Immature natural killer cell (primary cell): ENCODE results near the gene PDE10A. TPM values are rescaled to one million over a fixed set of nuclear protein-coding genes. Genes with fewer than 3 reads are reported as not detected.

Source experiments
- DNase-seq, 3 donors: peaks; one replicate each; pipeline ENCODE4 v3.0.0; 2022; ENCODE audit warnings: mixed read lengths in 1 of 3
- H3K27ac Mint-ChIP-seq, 6 donors: one replicate each; pipeline ENCODE4 v1.8.0; 2020; ENCODE audit warnings: mixed read lengths in 6 of 6, mild to moderate bottlenecking in 5 of 6, inconsistent platforms in 4 of 6, moderate library complexity in 3 of 6
- H3K27me3 Mint-ChIP-seq, 3 donors: one replicate each; pipeline ENCODE4 v1.8.0; 2020 to 2021; ENCODE audit warnings: low read depth in 3 of 3, mild to moderate bottlenecking in 3 of 3, mixed read lengths in 3 of 3, moderate library complexity in 3 of 3, inconsistent platforms in 1 of 3
- H3K36me3 Mint-ChIP-seq, 3 donors: one replicate each; pipeline ENCODE4 v1.8.0; 2020; ENCODE audit warnings: mixed read lengths in 3 of 3, inconsistent platforms in 2 of 3, mild to moderate bottlenecking in 2 of 3
- H3K4me1 Mint-ChIP-seq, 2 donors: one replicate each; pipeline ENCODE4 v1.8.0; 2020; ENCODE audit warnings: inconsistent platforms in 2 of 2, mild to moderate bottlenecking in 2 of 2, mixed read lengths in 2 of 2, moderate library complexity in 1 of 2
- H3K4me3 Mint-ChIP-seq, 5 donors: one replicate each; pipeline ENCODE4 v1.8.0; 2020; ENCODE audit warnings: mild to moderate bottlenecking in 5 of 5, mixed read lengths in 5 of 5, inconsistent platforms in 3 of 5, moderate library complexity in 3 of 5
- H3K9me3 Mint-ChIP-seq, 6 donors: one replicate each; pipeline ENCODE4 v1.8.0; 2020; ENCODE audit warnings: mild to moderate bottlenecking in 6 of 6, mixed read lengths in 6 of 6, inconsistent platforms in 4 of 6, moderate library complexity in 3 of 6
- polyA plus RNA-seq, 3 donors: library from polyadenylated mRNA; unstranded; fragments of 300-500 nt; fragmentation: Illumina TruSeq; gene quantifications; one replicate each; pipeline ENCODE4 v1.2.3, GENCODE V29; 2021

PDE10A gene
- polyA plus RNA-seq, 3 donors from 2014 or later, result not detected

GRCh38 chr6:165657325-165657680, 5.7 kb downstream of the PDE10A start:
- Mint-ChIP-seq H3K4me3 (no peak overlapping the region), H3K27me3 (peaks cover 3 to 7% (median 5%) of the 10 kb centered on the region in 3 donors), H3K9me3 (peaks cover 0 to 1% (median 0%) of the 10 kb centered on the region in 6 donors), H3K36me3 (no peaks in the 10 kb centered on the region), H3K27ac (no peak overlapping the region), H3K4me1 (peaks cover 0 to 2% of the 10 kb centered on the region in 2 donors)
- no peak for DNase-seq

- H3K4me3 Mint-ChIP-seq, result no peak overlapping the region
- H3K27ac Mint-ChIP-seq, result no peak overlapping the region
- H3K9me3 Mint-ChIP-seq, result peaks cover 0 to 1% (median 0%) of the 10 kb centered on the region in 6 donors
- H3K4me1 Mint-ChIP-seq, result peaks cover 0 to 2% of the 10 kb centered on the region in 2 donors
- H3K27me3 Mint-ChIP-seq, result peaks cover 3 to 7% (median 5%) of the 10 kb centered on the region in 3 donors
- no peak for DNase-seq
- no peaks in the 10 kb centered on the region for H3K36me3 Mint-ChIP-seq
These were observed 6.3 kb downstream of the PDE10A start for GRCh38 chr6:165656581-165657324.

- no peak for DNase-seq
- no peak overlapping the region for H3K27ac Mint-ChIP-seq
- H3K27me3 Mint-ChIP-seq, result peaks cover 3 to 8% (median 5%) of the 10 kb centered on the region in 3 donors
- peaks cover 0 to 2% of the 10 kb centered on the region in 2 donors for H3K4me1 Mint-ChIP-seq
- no peaks in the 10 kb centered on the region for H3K36me3 Mint-ChIP-seq
- H3K9me3 Mint-ChIP-seq, result peaks cover 0 to 1% (median 0%) of the 10 kb centered on the region in 6 donors
- no peak overlapping the region for H3K4me3 Mint-ChIP-seq
These were observed 7.8 kb downstream of the PDE10A start for GRCh38 chr6:165655191-165655590.

DNA sequence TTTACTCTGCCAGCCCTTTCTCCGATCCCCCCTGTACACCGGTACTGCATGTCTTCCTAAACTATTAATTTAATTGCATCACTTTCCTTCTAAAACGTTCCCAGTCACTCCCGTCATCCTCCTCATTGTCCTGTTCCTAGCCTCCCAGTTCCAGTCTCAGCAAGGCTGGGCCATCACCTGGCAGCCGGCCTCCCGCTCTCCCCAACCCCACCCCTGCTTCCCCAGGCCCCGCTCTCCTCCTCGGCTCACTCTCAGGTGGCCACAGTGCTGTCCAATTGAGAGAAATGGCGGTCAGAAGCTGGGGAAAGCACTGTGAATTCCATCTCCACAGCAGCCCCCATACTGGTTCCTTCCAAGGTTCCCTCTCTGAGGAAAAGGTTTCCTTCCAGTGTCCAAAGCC, 8.9 kb downstream of the PDE10A start:
- Mint-ChIP-seq H3K9me3 (peaks cover 0 to 1% (median 0%) of the 10 kb centered on the region in 6 donors), H3K27ac (no peak overlapping the region), H3K36me3 (no peaks in the 10 kb centered on the region), H3K27me3 (peaks cover 0 to 8% (median 0%) of the 10 kb centered on the region in 3 donors), H3K4me1 (no peaks in the 10 kb centered on the region), H3K4me3 (no peak overlapping the region)
- DNase-seq, result no peak

DNA sequence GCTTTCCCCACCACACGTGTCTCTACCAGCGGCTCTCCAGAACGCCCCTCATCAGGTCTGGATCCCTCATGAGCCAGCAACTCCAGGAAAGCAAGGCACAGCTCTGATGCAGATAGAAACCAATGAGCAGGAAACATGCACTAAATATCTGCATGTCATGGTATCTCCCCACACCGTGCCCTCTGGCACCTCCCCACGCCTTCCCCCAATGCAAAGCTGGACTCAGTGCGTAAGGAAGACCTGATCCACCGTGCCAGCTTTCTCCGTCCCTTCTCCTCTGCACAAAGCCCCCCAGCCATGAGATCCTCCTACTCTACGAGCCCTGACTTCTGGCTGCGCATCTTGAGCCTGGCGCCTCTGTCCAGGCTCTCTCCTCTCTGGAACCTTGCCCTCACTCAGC, 9.4 kb downstream of the PDE10A start:
- peaks cover 0 to 8% (median under 1%) of the 10 kb centered on the region in 3 donors for H3K27me3 Mint-ChIP-seq
- H3K4me3 Mint-ChIP-seq, result no peak overlapping the region
- peaks cover 0 to 2% (median 0%) of the 10 kb centered on the region in 6 donors for H3K9me3 Mint-ChIP-seq
- H3K27ac Mint-ChIP-seq, result no peak overlapping the region
- DNase-seq, result no peak
- no peaks in the 10 kb centered on the region for H3K4me1 Mint-ChIP-seq
- no peaks in the 10 kb centered on the region for H3K36me3 Mint-ChIP-seq

DNA sequence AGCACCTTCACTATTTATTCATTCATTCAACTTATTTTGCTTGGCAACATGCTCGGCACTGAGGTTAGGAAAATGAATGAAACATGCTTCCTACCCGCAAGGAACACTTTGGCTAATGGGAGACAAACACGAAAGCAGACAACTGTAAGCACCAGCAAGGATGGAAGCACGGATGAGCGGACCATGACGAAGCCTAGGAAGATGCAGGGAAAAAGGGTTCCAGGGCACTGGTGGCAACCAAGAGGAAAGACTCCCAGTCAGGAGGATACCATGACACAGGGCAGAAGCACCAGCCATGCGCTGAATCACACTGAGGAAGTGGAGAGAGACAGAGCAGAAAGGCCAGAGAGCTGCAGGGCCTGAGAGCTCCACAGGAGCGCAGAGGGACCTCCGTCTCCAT, 9.8 kb downstream of the PDE10A start:
- H3K27me3 Mint-ChIP-seq, result peaks cover 0 to 5% (median 2%) of the 10 kb centered on the region in 3 donors
- H3K9me3 Mint-ChIP-seq, result peaks cover 0 to 2% (median 0%) of the 10 kb centered on the region in 6 donors
- no peak overlapping the region for H3K4me3 Mint-ChIP-seq
- H3K36me3 Mint-ChIP-seq, result no peaks in the 10 kb centered on the region
- H3K27ac Mint-ChIP-seq, result no peak overlapping the region
- DNase-seq, result no peak
- no peaks in the 10 kb centered on the region for H3K4me1 Mint-ChIP-seq

- H3K4me3 Mint-ChIP-seq, result no peak overlapping the region
- peaks cover 0 to 2% (median 0%) of the 10 kb centered on the region in 6 donors for H3K9me3 Mint-ChIP-seq
- no peak overlapping the region for H3K27ac Mint-ChIP-seq
These were observed 10.3 kb downstream of the PDE10A start for GRCh38 chr6:165652766-165653165.

DNA sequence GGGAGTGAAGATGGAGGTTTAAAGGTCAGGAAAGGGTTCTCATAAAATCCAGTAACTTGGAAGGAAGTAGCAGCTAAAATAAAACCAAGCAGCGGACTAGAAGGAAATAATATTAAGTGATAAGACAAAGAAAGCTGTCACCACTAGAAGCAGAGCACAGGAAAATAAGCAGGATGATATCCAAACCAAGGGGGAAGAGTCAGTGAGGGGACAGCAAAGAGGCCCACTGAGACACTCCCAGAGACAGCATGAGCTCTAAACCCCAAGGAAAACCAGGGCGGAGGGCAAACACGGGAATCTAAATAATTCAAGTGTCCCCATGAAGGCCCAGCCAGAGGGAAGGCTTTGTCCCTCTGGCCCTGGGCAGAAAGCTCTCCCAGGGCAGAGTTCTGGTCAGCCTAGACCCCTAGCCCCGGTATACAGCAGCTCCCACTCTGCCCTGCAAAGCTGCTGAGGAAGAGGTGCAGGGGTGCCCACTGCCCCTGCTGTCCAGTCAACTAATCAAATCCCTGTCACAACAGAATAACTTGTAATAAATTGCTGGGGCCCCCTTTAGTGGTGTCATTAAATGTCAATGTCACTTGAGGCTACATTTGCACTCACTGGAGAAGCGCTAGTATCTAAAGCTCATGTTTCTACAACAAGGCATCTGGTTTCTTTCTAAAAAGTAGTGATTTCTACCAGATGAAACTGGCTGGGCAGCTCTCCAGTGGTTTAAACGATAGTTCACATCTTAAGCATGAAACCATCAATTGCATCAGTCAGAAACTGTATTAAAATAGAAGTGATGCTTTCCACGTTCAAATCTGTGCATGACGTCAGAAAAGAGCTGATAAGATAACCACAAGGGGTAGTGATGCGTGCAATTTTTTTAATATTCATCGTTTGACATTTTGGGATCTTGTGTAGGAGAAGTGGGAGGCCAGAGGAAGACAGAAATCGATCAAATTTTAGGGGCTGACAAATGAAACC, 13.6 kb downstream of the PDE10A start:
- no peak for DNase-seq
- H3K4me1 Mint-ChIP-seq, result no peaks in the 10 kb centered on the region
- no peaks in the 10 kb centered on the region for H3K36me3 Mint-ChIP-seq
- peaks cover 0 to 5% (median 2%) of the 10 kb centered on the region in 3 donors for H3K27me3 Mint-ChIP-seq
- peaks cover 0 to 4% (median 0%) of the 10 kb centered on the region in 6 donors for H3K9me3 Mint-ChIP-seq
- H3K4me3 Mint-ChIP-seq, result no peak overlapping the region
- H3K27ac Mint-ChIP-seq, result no peak overlapping the region

More at GRCh38 chr6:165652766-165653165, 10.3 kb downstream of the PDE10A start:
- peaks cover 0 to 5% (median 2%) of the 10 kb centered on the region in 3 donors for H3K27me3 Mint-ChIP-seq
- no peaks in the 10 kb centered on the region for H3K36me3 Mint-ChIP-seq
- DNase-seq, result no peak
- no peaks in the 10 kb centered on the region for H3K4me1 Mint-ChIP-seq

GRCh38 chr6:165647041-165647440, 16.0 kb downstream of the PDE10A start:
- Mint-ChIP-seq H3K4me3 (no peak overlapping the region), H3K4me1 (no peaks in the 10 kb centered on the region), H3K9me3 (peaks cover 0 to 4% (median 0%) of the 10 kb centered on the region in 6 donors), H3K27me3 (peaks cover 2 to 7% (median 5%) of the 10 kb centered on the region in 3 donors), H3K27ac (no peak overlapping the region), H3K36me3 (no peaks in the 10 kb centered on the region)
- DNase-seq, result no peak

DNA sequence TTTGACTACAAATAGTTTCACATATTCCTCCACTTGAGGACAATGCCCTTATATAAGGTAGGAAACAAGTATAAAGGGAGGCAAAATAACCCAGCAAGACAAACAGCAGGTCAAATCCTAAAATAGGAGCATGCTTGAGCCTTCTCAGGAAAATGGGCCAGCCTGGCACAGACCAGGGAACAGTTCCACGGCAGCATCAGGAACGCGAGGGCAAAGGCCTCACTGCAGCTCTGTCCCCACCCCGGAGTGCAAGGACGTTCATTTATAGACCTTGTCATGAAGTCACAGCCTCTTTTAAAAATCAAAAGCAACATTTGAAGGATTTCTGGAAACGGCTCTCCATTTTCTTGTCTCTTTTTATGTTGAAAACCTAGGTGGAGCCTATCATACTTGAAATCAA, 17.1 kb downstream of the PDE10A start:
- Mint-ChIP-seq H3K9me3 (peaks cover 0 to 4% (median 0%) of the 10 kb centered on the region in 6 donors), H3K4me3 (no peak overlapping the region), H3K36me3 (no peaks in the 10 kb centered on the region), H3K27me3 (peaks cover 2 to 7% (median 2%) of the 10 kb centered on the region in 3 donors), H3K27ac (no peak overlapping the region), H3K4me1 (no peaks in the 10 kb centered on the region)
- DNase-seq, result no peak

DNA sequence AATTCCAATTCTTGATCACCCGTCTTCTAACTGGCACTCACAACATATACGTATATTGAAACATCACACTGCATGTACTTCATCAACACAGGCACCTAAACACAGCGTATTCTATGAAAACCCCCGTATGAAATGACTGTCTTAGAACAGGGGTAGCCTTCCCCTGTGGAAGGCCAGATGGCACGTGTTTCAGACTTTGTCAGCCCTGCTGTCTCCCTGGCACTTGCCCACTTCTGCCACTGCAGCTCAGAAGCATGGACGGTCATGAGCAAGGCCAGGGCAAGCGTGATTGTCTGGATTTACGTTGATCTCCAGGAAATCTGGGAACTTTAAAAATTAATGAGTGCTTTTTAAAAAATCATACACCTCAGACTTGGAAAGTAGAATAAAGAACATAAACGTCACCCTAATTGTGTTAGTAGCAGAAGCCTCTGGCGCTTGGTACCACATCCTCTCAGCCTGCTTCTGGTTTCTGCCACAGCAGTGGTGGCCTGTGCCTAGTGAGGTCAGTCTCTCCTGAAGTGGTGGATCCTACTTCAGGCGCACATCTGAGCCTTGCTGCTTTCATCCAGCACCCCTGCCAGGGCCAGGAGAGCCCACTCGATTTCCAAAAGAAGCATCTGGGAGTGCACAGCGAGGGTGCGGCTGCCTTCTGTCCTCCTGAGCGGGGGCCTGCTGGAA, 18.3 kb downstream of the PDE10A start:
- H3K4me3 Mint-ChIP-seq, result no peak overlapping the region
- no peak overlapping the region for H3K27ac Mint-ChIP-seq
- DNase-seq, result no peak
- no peaks in the 10 kb centered on the region for H3K4me1 Mint-ChIP-seq
- H3K36me3 Mint-ChIP-seq, result no peaks in the 10 kb centered on the region
- peaks cover 2 to 7% (median 2%) of the 10 kb centered on the region in 3 donors for H3K27me3 Mint-ChIP-seq
- H3K9me3 Mint-ChIP-seq, result peaks cover 0 to 4% (median 0%) of the 10 kb centered on the region in 6 donors

- peaks cover 0 to 9% (median 2%) of the 10 kb centered on the region in 3 donors for H3K27me3 Mint-ChIP-seq
- no peak for DNase-seq
- H3K9me3 Mint-ChIP-seq, result peaks cover 0 to 2% (median 0%) of the 10 kb centered on the region in 6 donors
- H3K4me3 Mint-ChIP-seq, result no peak overlapping the region
- no peaks in the 10 kb centered on the region for H3K36me3 Mint-ChIP-seq
- H3K27ac Mint-ChIP-seq, result no peak overlapping the region
- no peaks in the 10 kb centered on the region for H3K4me1 Mint-ChIP-seq
These were observed 20.0 kb downstream of the PDE10A start for GRCh38 chr6:165643015-165643414.

DNA sequence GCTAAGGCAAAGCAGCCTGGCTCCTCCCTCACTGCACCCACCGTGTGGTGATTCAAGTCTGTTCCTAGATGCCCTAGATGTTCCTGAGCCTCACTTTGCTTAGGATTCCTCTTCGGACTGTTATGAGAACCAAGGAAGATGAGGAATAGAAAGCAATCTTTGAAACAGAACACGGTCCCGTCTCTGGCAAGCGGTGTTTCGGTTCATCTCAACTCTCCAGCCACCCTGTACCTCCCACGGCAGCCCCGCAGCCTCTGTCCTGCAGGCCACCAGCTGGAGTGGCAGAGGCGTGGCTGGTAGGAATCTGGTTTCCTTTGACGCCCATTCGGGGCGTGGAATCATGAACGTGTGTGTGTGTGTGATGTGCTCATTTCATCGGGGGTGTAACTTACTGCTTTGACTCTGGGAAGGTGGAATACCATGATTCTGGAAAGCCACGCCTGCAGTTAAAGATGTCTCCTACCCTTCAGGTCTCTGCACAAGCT, 21.3 kb downstream of the PDE10A start:
- H3K36me3 Mint-ChIP-seq, result no peaks in the 10 kb centered on the region
- H3K4me1 Mint-ChIP-seq, result no peaks in the 10 kb centered on the region
- H3K4me3 Mint-ChIP-seq, result no peak overlapping the region
- H3K27ac Mint-ChIP-seq, result no peak overlapping the region
- H3K27me3 Mint-ChIP-seq, result peaks cover under 1 to 9% (median 2%) of the 10 kb centered on the region in 3 donors
- DNase-seq, result no peak
- peaks cover 0 to 2% (median 0%) of the 10 kb centered on the region in 6 donors for H3K9me3 Mint-ChIP-seq
